ENCODE data around the gene GDAP2.

DNA sequence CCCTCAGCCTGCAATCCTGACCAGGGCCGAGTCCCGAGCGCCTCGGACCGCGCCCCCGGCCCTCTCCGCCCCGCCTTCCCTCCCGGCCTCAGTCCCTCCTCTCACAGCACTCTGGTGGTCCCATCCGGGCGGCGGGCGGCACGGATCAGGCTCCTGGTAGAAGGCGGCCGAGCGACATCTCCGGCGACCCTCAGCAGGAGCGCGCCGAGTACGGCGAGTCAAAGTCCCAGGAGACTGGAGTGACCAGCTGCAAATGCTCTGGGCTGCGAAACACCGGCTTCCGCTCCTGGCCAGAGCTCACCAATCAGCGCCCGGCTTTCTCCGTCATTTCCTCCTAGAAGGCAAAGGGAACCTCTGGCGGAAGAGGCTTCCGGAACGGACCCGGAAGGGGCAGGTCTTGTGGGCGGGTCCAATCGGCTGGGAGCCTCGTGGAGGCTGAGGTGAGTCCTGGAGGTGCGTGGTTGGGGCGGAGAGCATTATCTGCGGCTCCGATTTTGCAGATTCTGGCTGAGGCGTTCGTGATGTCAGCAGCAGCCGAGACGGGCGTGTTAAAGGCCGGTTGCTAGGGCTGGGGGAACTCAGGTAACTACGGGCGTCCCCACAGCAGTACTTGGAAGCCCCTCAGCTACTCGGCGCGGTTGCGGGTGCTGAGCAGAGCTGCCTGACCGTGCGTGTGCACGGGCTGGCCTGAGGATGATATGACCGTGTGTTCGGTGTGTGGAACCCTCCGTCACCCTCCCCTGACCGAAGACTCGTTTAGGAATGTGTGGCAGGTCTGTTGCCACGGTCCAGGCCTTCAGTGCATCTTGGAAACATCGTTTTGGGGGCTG lies at the start of gene GDAP2, which contains the start of gene WDR3:
- no peak for TF ChIP-seq CTCF (IDR thresholded peaks at IDR 0.05; ENCODE audit: insufficient read depth, low read depth, low read length)
- no peak for TF ChIP-seq EZH2 (IDR thresholded peaks at IDR 0.05; ENCODE audit: insufficient read depth, low read length)

Measured in astrocyte (in vitro differentiated cells and primary cell).